Panc1 (cell line): ENCODE data around the gene TUBG1.

Source experiments
- POLR2AphosphoS5 ChIP-seq: IDR thresholded peaks from 2 replicates; pipeline ENCODE4 v1.6.1; 2012; ENCODE audit warnings: mild to moderate bottlenecking, low read depth, low read length, moderate library complexity
- SIN3A ChIP-seq: IDR thresholded peaks from 2 replicates; pipeline ENCODE4 v1.6.1; 2012; ENCODE audit warnings: low read depth, mild to moderate bottlenecking, low read length, moderate library complexity, borderline replicate concordance; ENCODE audit not compliant: insufficient read depth
- TF ChIP-seq, protein P1 (sequence below), 2 experiments: IDR thresholded peaks; 2 replicates each; pipeline ENCODE4 v1.6.1; 2011 to 2012; ENCODE audit warnings: low read depth in 2 of 2, control low read depth in 1 of 2, low read length in 1 of 2, mild to moderate bottlenecking in 1 of 2, moderate library complexity in 1 of 2; ENCODE audit not compliant: insufficient read depth in 1 of 2
- TF ChIP-seq, protein P2 (sequence below): fragments of 450-650 bp; IDR thresholded peaks from 2 replicates; pipeline ENCODE4 v1.5.1; 2017; ENCODE audit warnings: mild to moderate bottlenecking

DNA sequence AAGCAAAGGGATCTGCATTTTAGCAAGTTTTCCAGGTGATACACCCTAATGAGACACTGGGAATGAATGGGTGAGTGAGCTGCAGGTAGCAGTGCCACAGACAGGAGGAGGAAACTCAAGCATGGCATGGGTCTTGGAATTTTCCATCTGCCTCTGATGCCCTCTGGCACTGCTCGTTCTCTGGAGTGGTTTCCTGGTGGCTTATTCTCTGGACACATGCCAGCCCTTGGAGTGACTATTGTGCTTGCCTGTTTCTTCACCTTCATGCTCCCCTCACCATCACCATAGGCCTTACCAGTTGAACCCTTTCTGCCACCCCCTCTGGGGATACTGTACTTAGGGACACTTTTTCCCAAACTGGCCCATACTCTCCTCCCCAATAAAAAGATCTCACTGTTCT lies 45.9 kb upstream of the TUBG1 start:
- TF ChIP-seq, protein P1, sequence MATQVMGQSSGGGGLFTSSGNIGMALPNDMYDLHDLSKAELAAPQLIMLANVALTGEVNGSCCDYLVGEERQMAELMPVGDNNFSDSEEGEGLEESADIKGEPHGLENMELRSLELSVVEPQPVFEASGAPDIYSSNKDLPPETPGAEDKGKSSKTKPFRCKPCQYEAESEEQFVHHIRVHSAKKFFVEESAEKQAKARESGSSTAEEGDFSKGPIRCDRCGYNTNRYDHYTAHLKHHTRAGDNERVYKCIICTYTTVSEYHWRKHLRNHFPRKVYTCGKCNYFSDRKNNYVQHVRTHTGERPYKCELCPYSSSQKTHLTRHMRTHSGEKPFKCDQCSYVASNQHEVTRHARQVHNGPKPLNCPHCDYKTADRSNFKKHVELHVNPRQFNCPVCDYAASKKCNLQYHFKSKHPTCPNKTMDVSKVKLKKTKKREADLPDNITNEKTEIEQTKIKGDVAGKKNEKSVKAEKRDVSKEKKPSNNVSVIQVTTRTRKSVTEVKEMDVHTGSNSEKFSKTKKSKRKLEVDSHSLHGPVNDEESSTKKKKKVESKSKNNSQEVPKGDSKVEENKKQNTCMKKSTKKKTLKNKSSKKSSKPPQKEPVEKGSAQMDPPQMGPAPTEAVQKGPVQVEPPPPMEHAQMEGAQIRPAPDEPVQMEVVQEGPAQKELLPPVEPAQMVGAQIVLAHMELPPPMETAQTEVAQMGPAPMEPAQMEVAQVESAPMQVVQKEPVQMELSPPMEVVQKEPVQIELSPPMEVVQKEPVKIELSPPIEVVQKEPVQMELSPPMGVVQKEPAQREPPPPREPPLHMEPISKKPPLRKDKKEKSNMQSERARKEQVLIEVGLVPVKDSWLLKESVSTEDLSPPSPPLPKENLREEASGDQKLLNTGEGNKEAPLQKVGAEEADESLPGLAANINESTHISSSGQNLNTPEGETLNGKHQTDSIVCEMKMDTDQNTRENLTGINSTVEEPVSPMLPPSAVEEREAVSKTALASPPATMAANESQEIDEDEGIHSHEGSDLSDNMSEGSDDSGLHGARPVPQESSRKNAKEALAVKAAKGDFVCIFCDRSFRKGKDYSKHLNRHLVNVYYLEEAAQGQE (IDR thresholded peaks at IDR 0.05; ENCODE audit: insufficient read depth in 1 of 2, low read depth in 2 of 2, low read length in 1 of 2): no peak
- TF ChIP-seq, protein P2, sequence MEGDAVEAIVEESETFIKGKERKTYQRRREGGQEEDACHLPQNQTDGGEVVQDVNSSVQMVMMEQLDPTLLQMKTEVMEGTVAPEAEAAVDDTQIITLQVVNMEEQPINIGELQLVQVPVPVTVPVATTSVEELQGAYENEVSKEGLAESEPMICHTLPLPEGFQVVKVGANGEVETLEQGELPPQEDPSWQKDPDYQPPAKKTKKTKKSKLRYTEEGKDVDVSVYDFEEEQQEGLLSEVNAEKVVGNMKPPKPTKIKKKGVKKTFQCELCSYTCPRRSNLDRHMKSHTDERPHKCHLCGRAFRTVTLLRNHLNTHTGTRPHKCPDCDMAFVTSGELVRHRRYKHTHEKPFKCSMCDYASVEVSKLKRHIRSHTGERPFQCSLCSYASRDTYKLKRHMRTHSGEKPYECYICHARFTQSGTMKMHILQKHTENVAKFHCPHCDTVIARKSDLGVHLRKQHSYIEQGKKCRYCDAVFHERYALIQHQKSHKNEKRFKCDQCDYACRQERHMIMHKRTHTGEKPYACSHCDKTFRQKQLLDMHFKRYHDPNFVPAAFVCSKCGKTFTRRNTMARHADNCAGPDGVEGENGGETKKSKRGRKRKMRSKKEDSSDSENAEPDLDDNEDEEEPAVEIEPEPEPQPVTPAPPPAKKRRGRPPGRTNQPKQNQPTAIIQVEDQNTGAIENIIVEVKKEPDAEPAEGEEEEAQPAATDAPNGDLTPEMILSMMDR: no peak
- TF ChIP-seq POLR2AphosphoS5 (no peak), SIN3A (no peak)
